Gastrocnemius medialis (tissue), 4 donors: ENCODE results near the gene DCLRE1C. TPM values are rescaled to one million over a fixed set of nuclear protein-coding genes. Genes with fewer than 3 reads are reported as not detected.
"Not testable (repeated sequence)": the region's sequence is repeated elsewhere in the genome, so short reads cannot be mapped to it uniquely, and the experiment has no call there.

Source experiments
- ATAC-seq, 2 donors: fragments of 150-250 bp; one replicate each; pipeline ENCODE4 v1.9.1; 2016
- DNase-seq, 2 donors: peaks; one replicate each; pipeline ENCODE4 v3.0.0-alpha.2; 2019
- H3K27ac ChIP-seq, 4 donors: fragments of 200-600 bp; sonication (generic); 1 replicate in 1 of 4; 2 replicates in 3 of 4; pipeline ENCODE4 v1.5.1; 2016 to 2018; ENCODE audit warnings: mild to moderate bottlenecking in 2 of 4, moderate library complexity in 1 of 4
- H3K27me3 ChIP-seq, 3 donors: fragments of 200-600 bp; sonication (generic) in 2 of 3; 1 replicate in 1 of 3; 2 replicates in 2 of 3; pipeline versions ENCODE4 v1.5.1 to v1.6.0; 2016 to 2019; ENCODE audit warnings: mild to moderate bottlenecking in 1 of 3, moderate library complexity in 1 of 3
- H3K36me3 ChIP-seq, 2 donors: fragments of 200-600 bp; sonication (generic) in 1 of 2; one replicate each; pipeline ENCODE4 v1.5.1; 2017 to 2018
- H3K4me1 ChIP-seq, 2 donors: fragments of 200-600 bp; sonication (generic) in 1 of 2; one replicate each; pipeline ENCODE4 v1.5.1; 2016 to 2017; ENCODE audit warnings: mild to moderate bottlenecking in 2 of 2
- H3K4me3 ChIP-seq, 4 donors: fragments of 200-600 bp; sonication (generic) in 3 of 4; 1 replicate in 1 of 4; 2 replicates in 3 of 4; pipeline ENCODE4 v1.5.1; 2016 to 2019; ENCODE audit warnings: mild to moderate bottlenecking in 2 of 4
- H3K9me3 ChIP-seq, 3 donors: fragments of 200-600 bp; sonication (generic) in 2 of 3; 1 replicate in 1 of 3; 2 replicates in 2 of 3; pipeline ENCODE4 v1.5.1; 2016 to 2019
- POLR2A ChIP-seq, 2 donors: fragments of 450-650 bp; IDR thresholded peaks; one replicate each; pipeline ENCODE4 v1.6.1; 2017; ENCODE audit warnings: antibody characterized with exemption in 2 of 2, mild to moderate bottlenecking in 2 of 2, moderate library complexity in 2 of 2
- in situ Hi-C, 4 donors: fragments of 200-750 bp; cut with MboI; loops; one replicate each; pipeline versions ENCODE4 v1.15.0 to v1.8.0; 2017; ENCODE audit warnings: low sequenced_read_pairs in 4 of 4
- intact Hi-C: fragments of 100-400 bp; cut with DNase I; formaldehyde crosslinking; loops from one replicate; pipeline ENCODE4 v1.15.1; 2023; ENCODE audit warnings: low total_unique reads
- total RNA-seq, 4 donors: library from RNA; depleted of rRNA; stranded (reverse); fragments of >200 nt; gene quantifications; one replicate each; pipeline versions ENCODE4 v1.1.0 to v1.2.3, GENCODE V29; 2016
- TF ChIP-seq, protein P1 (sequence below), 5 experiments: fragments of 450-650 bp in 3 of 5; fragments of 200-600 bp in 2 of 5; sonication (generic) in 2 of 5; IDR thresholded peaks in 4 of 5; conservative IDR thresholded peaks in 1 of 5; 1 replicate in 4 of 5; 2 replicates in 1 of 5; pipeline ENCODE4 v1.5.1; 2016 to 2019; ENCODE audit warnings: antibody characterized with exemption in 5 of 5, mild to moderate bottlenecking in 3 of 5, moderate library complexity in 3 of 5

Gene DCLRE1C
- total RNA-seq, 4 donors from 2014 or later = 3.0 to 3.6 (median 3.3) TPM

DNA sequence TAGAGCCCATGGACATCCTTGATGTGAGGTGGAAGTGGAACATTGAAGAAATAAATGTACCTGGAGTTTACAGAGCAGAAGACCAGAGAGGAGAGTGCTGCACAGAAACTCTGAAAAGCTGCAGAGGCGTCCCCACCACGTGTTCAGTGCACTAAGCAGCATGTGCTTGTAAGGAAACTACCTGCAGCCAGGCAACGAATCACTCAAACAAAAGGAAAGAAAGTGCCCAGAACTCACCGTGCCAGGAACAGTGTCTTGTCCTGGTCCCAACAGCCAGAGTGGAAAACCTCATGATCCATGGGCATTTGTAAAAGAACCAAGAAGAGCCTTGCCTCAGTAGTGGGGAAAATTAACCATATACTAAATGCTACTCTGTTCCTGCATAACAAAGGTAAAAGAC is 42.9 kb downstream of the DCLRE1C start:
- H3K4me3 ChIP-seq = no peak overlapping the region
- ATAC-seq (no peak), DNase-seq (no peak)
- no peak for TF ChIP-seq POLR2A (IDR thresholded peaks at IDR 0.05)
- TF ChIP-seq, protein P1, sequence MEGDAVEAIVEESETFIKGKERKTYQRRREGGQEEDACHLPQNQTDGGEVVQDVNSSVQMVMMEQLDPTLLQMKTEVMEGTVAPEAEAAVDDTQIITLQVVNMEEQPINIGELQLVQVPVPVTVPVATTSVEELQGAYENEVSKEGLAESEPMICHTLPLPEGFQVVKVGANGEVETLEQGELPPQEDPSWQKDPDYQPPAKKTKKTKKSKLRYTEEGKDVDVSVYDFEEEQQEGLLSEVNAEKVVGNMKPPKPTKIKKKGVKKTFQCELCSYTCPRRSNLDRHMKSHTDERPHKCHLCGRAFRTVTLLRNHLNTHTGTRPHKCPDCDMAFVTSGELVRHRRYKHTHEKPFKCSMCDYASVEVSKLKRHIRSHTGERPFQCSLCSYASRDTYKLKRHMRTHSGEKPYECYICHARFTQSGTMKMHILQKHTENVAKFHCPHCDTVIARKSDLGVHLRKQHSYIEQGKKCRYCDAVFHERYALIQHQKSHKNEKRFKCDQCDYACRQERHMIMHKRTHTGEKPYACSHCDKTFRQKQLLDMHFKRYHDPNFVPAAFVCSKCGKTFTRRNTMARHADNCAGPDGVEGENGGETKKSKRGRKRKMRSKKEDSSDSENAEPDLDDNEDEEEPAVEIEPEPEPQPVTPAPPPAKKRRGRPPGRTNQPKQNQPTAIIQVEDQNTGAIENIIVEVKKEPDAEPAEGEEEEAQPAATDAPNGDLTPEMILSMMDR (IDR thresholded peaks at IDR 0.05 in 4 of 5, conservative IDR thresholded peaks at IDR 0.05 in 1 of 5) = no peak
- no peak overlapping the region for H3K27ac ChIP-seq
- H3K4me1 ChIP-seq = no peaks in the 10 kb centered on the region
- H3K36me3 ChIP-seq = peaks cover 3 to 63% of the 10 kb centered on the region in 2 donors
- in situ Hi-C loops (no loop called here), intact Hi-C loops (no loop called here)
- H3K9me3 ChIP-seq = no peaks in the 10 kb centered on the region
- H3K27me3 ChIP-seq = no peaks in the 10 kb centered on the region

GRCh38 chr10:14909101-14909500 is 44.8 kb downstream of the DCLRE1C start:
- ATAC-seq (no peak), DNase-seq (no peak)
- no peaks in the 10 kb centered on the region for H3K9me3 ChIP-seq
- in situ Hi-C loops = no loop called here
- H3K4me3 ChIP-seq = no peak overlapping the region
- no peaks in the 10 kb centered on the region for H3K27me3 ChIP-seq
- H3K36me3 ChIP-seq = peaks cover 3 to 52% of the 10 kb centered on the region in 2 donors
- no peaks in the 10 kb centered on the region for H3K4me1 ChIP-seq
- intact Hi-C loops = no loop called here
- TF ChIP-seq, protein P1 (IDR thresholded peaks at IDR 0.05 in 4 of 5, conservative IDR thresholded peaks at IDR 0.05 in 1 of 5) = no peak
- TF ChIP-seq POLR2A (IDR thresholded peaks at IDR 0.05) = no peak
- no peak overlapping the region for H3K27ac ChIP-seq

- H3K4me3 ChIP-seq, ATAC-seq, in situ Hi-C loops, H3K9me3 ChIP-seq, intact Hi-C loops, DNase-seq, H3K27me3 ChIP-seq, H3K4me1 ChIP-seq, H3K27ac ChIP-seq: not testable (repeated sequence)
- H3K36me3 ChIP-seq = peaks cover 3 to 41% of the 10 kb centered on the region in 2 donors
Measured at GRCh38 chr10:14907591-14907990, 46.3 kb downstream of the DCLRE1C start.

GRCh38 chr10:14906765-14907164 is 47.1 kb downstream of the DCLRE1C start:
- in situ Hi-C loops = no loop called here
- Histone ChIP-seq H3K4me1 (no peaks in the 10 kb centered on the region), H3K27me3 (no peaks in the 10 kb centered on the region), H3K4me3 (no peak overlapping the region), H3K9me3 (no peaks in the 10 kb centered on the region), H3K36me3 (peaks cover 3 to 41% of the 10 kb centered on the region in 2 donors), H3K27ac (no peak overlapping the region)
- DNase-seq (no peak), ATAC-seq (no peak)
- TF ChIP-seq POLR2A (IDR thresholded peaks at IDR 0.05) = no peak
- TF ChIP-seq, protein P1 (IDR thresholded peaks at IDR 0.05 in 4 of 5, conservative IDR thresholded peaks at IDR 0.05 in 1 of 5) = no peak
- intact Hi-C loops = no loop called here

DNA sequence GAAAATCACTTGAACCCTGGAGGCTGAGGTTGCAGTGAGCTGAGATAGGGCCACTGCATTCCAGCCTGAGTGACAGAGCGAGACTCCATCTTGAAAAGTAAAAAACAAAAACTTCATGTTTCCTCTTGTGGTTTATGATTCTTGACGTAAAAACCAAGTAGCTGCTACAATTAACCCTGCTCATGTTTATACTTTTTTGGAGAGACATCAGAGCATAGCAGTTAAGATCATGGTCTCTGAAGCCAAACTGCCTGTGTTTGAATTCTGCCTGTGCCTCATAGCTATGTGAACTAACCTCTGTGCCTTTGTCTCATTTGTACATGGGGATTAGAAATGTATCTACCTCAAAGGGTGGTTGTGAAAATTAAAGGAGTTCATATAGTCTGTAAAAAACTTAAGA is 48.0 kb downstream of the DCLRE1C start:
- DNase-seq = no peak
- H3K36me3 ChIP-seq = peaks cover 3 to 35% of the 10 kb centered on the region in 2 donors
- in situ Hi-C loops = no loop called here

More for the DNA sequence above, 48.0 kb downstream of the DCLRE1C start:
- intact Hi-C loops = no loop called here
- no peak for TF ChIP-seq POLR2A (IDR thresholded peaks at IDR 0.05)
- TF ChIP-seq, protein P1 (IDR thresholded peaks at IDR 0.05 in 4 of 5, conservative IDR thresholded peaks at IDR 0.05 in 1 of 5) = no peak
- no peak for ATAC-seq
- Histone ChIP-seq H3K27ac (no peak overlapping the region), H3K4me1 (no peaks in the 10 kb centered on the region), H3K4me3 (no peak overlapping the region), H3K9me3 (no peaks in the 10 kb centered on the region), H3K27me3 (no peaks in the 10 kb centered on the region)
